Activated CD8-positive, alpha-beta memory T cell treated with anti-CD3 and anti-CD28 coated beads for 36 hours (primary cell): ENCODE results near the gene PNPLA2. TPM values are rescaled to one million over a fixed set of nuclear protein-coding genes. Genes with fewer than 3 reads are reported as not detected.

Experiments used
- CTCF ChIA-PET: fragments of 350-600 bp; sonication (Branson Sonifier 250); formaldehyde crosslinking; loops from one replicate; lab custom pipeline; 2021; ENCODE audit warnings: antibody characterized with exemption; lab: Charles Lee
- POLR2A ChIA-PET: fragments of 350-600 bp; sonication (Branson Sonifier 250); formaldehyde crosslinking; loops from one replicate; lab custom pipeline; 2021; ENCODE audit warnings: antibody characterized with exemption; lab: Charles Lee
- total RNA-seq, 2 experiments: library from RNA; stranded (reverse); gene quantifications; one replicate each; pipeline ENCODE4 v1.2.3, GENCODE V29; 2021

The PNPLA2 gene, protein sequence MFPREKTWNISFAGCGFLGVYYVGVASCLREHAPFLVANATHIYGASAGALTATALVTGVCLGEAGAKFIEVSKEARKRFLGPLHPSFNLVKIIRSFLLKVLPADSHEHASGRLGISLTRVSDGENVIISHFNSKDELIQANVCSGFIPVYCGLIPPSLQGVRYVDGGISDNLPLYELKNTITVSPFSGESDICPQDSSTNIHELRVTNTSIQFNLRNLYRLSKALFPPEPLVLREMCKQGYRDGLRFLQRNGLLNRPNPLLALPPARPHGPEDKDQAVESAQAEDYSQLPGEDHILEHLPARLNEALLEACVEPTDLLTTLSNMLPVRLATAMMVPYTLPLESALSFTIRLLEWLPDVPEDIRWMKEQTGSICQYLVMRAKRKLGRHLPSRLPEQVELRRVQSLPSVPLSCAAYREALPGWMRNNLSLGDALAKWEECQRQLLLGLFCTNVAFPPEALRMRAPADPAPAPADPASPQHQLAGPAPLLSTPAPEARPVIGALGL
- total RNA-seq, result 10 to 100 TPM; 38.5 to 44.3 TPM

DNA sequence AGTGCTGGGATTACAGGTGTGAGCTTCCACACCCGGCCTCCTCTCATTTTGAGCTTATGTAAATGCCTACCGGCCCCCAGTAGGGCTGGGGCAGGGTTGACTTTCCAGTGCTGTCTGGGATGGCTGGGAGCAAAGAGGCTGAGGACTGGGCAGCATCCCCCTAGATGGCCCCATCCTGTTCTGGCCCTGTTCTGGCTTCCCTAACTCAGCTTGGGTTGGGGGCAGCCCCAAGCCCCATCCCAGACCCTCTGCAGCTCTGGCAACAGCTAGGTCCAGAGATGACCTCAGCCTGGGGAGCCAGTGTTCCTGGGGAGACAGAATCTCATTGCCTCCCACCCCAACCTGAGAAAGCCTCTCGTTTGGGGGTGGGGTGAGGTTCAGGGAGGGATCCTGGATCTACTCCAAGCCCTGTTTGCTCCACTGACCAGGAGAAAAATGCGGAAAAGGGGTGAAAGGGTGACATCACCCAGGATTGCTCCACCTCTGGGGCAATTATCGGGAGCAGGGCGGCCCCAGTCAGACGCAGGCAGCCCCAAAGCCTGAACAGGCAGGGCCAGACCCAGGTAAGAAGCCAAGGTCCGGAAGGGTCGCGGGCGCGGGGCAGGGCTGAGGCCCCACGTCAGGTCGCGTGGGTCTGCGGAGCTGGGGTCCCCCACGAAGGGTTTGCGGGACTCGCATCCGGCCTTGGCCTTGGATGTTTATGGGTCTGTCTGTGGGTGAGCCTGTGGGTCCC lies at the start of gene PNPLA2:
TSS of gene PNPLA2 (plus strand) at position 519 of the 733 bp plus-strand sequence. CDS start 805 bp downstream, outside the sequence.
- ChIA-PET POLR2A (interaction anchor here (1.3 to 2.4 kb wide), 5 partner anchors 7 to 14 kb away, joined by 5 to 16 read pairs (median 11); partner anchors contain the start of genes CD151, CRACR2B and RPLP2), CTCF (interaction anchor here (0.7 to 1.5 kb wide), 3 partner anchors 8 to 10 kb away, joined by 3 to 6 read pairs (median 4); partner anchors contain the start of gene RPLP2)

DNA sequence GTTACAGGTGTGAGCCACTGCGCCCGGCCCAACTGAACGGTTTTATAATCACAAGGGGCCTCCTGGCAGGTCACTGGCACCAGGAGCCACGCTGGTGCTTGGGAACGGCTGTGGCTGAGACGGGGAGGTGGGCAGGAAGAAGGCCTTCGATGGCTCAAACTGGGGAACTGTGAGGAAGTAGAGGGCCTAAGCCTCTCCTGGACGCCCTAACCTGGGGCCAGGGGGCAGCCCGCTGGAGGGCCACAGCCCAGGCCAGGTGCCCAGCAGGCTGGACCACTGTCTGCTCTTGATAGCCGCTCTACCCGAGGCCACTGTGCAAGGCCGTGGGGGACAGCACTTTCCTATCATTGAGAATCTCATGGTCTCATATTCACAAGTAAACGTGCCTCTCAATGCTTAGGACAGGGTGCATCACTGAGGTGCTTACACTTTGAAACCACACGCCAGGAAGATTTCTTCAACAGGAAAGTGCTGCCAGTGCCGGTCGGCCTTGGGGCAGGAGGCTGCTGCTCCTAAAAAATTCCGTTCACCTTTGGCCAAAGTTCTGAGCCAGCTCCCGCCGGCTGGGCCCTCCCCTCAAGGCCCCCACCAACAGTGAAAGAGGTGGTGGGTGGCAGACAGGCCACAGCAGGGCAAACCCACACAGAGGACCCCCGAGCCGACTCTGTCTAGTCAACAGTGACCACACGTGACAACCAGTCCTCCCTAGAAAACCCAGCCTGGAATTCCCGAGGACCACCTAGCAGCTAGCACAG lies 48.6 kb upstream of the PNPLA2 start:
- ChIA-PET CTCF (no interaction called here), POLR2A (interaction anchor here (0.5 kb wide), 1 partner anchor 81 kb away, joined by 6 read pairs; no protein-coding TSS in a partner anchor)

DNA sequence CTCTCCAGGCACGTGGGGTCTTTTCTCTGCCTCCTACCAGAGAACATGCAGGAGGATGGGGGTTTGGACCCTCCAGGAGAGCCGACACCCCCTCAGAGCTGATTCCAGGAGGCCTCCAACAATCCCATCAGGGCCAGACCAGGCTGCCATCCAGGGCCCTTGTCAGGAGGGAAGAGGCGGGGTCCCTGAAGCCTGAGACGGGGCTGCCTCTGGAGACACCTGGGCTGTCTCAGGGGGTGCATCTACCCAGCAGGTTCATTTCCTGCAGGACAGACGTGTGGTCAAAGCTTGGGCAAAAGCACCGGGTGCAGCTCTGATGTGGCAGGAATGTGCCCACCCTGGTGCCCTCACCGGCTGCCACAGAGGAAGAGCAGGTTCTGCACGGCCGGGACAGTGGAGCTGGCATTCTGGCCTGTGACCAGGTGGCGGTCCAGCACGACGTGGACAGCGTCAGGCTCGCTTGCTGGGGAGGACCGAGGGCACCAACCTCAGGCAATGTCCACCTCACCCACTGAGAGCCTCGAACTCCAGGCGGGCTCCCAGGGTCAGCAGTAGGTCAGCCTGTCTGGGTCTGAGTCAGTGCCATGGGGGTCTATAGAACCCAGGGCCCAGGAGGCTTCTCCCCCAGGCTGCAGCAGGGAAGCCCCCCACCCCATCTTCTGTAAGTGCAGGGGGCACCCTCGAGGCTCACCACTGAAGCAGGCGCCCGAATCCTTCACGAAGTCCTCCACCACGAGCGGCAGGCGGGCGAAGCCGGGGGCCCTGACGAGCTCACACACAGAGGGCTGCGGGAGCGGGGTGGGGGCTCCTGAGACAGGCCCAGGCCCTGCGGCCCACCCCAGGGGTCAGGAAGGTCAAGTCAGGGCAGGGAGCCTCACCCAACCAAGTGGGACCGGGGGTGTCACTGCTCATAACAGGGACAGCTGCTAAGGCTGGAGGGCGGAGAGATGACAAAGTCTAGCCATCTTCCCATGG lies 47.8 kb upstream of the PNPLA2 start:
- CTCF ChIA-PET, result no interaction called here

DNA sequence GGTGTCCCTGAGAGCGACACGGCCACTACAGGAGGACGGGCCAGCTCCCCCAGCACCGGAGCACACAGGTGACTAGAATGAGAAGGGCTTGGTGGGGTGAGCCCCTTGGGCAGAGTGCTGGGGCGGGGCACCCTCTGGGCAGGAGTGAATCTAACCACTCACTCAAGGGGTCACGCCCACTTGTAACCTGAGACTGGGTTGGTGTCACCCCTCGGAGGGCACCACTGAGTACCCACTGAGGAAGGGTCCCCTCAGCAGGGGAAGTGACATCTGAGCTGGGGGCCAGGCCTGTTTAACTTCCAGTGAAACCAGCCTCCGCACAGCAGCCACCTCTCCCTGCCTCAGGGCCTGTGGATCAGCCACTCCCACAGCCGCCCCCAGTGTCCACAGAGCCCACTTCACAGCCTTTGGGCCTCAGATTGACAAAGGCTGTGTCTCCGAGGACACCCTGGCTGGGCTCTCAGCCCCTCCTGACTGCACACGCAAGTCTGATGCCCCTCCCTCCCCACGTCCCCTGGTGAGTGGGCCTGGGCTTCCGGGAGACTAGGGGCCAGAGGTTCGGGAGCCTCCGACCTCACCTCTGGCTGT lies 47.0 kb upstream of the PNPLA2 start:
- ChIA-PET CTCF (no interaction called here), POLR2A (no interaction called here)

More for the DNA sequence above, 47.8 kb upstream of the PNPLA2 start:
- POLR2A ChIA-PET, result interaction anchor here (0.5 kb wide), 1 partner anchor 82 kb away, joined by 6 read pairs; no protein-coding TSS in a partner anchor

DNA sequence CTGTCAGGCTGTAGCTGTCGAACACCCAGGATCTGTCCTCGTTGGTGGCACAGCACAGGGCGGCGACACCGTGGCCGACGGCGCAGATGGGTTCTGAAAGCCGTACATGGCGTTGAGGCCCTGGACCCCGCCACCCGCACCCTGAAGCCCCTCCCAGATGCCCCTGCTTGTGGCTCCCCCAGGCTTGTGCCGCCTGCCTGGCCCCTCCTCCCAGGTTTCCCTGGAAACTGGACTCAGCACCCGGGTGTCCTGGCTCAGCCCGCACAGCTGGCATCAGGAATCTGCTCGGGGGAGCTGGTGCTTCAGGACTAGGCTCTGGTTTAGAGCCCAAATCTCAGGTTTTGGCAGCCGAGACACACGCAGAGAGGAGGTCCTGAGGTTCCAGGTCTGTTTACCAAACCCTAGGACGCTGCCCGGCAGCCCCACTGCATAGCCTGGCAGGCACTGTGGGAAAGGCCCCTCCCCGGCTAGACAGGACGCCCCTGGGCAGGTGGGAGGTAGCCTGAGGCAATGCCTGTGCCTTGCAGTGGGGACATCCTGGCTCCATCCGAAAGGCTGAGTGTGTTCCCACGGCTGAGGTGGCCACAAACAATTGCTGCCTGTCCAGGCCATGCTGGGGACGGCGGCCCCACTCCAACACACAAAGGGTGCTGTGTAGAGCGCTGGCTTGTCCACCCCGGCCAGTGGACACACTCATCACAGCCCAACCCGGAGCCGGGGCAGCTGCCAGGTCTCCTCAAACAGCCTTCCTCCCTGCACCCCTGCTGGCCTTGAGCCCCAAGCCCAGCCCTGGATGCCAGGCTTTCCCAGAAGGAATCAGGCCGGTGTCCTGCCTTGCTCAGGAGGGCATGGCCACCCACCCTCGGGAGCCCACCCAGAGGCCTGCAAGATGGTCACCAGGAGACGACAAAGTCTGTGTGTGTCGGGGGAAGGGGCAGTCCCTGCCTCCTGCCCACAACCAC lies 46.0 kb upstream of the PNPLA2 start:
- ChIA-PET POLR2A (no interaction called here), CTCF (no interaction called here)

DNA sequence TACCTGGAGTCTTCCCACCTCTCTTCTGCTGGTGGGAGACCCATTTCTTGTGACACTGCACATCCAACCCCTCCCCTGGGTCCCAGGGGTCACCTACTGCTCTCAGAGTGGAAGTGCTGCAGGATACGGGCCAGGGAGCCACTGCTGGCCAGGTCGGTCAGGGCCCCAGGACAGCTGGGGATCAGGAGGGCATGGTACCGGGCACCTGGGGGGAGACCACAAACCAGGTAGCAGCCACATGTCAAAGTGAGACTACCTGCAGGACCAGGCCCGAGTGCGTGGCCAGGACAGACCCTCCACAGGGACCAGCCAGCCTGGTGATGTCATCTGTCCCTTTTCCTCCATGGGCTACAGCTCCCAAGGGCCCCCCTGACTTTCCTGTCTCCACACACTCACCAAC lies 45.3 kb upstream of the PNPLA2 start:
- ChIA-PET POLR2A (no interaction called here), CTCF (no interaction called here)

DNA sequence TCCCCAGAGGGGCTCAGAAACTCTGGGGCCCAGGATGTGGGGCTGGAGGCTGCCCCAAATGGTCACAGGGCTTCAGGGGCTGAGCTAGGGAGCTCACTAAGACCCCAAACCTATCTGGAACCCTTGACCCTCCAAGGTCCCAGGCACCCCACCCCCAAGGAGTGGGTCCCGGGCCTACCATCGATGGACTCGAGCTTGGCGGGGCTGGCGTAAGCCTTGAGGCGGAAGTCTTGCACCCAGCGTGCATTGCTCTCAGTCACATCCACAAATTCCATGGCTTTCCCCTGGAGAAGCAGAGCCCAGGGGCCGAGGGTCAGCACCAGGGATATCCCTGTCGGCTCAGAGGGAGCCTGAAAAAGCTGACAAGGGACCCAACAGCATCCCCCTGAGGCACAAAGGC lies 44.9 kb upstream of the PNPLA2 start:
- ChIA-PET POLR2A (no interaction called here), CTCF (no interaction called here)

DNA sequence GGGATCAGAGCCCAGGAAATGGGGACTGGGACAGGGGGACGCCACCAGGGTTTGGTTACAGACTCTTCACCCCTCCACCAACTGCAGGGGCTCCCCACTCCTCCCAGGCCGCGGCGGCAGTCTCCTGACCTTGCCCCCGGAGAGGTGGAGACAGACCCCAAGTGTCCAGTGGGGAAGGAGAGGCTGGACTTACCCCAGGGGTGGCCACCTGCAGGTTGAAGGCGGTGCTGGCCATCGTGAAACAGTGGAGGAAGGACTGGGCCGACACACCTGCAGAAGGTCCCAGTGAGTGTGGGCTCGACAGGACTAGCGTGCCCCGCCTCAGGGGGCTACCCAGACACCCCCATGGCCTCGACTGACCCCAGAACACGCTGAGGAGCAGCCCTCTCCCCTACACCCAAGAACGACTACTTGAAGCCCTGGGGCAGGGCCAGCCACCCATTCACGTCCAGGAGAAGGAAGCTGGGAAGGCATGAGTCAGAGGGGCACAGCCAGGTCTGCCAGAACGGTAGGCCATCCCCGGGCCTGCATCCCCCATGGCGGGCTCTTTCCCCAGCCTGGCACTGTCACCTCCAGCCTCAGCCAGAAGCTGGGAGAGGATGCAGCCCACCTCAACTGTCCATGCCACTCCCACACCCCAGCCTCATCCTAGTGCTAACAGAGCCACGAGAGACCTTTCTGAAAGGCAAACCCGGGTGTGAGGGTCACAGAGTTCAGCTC lies 43.7 kb upstream of the PNPLA2 start:
- CTCF ChIA-PET, result interaction anchor here (0.6 to 1.4 kb wide), 8 partner anchors 9 to 64 kb away, joined by 3 to 4 read pairs (median 3); no protein-coding TSS in a partner anchor

DNA sequence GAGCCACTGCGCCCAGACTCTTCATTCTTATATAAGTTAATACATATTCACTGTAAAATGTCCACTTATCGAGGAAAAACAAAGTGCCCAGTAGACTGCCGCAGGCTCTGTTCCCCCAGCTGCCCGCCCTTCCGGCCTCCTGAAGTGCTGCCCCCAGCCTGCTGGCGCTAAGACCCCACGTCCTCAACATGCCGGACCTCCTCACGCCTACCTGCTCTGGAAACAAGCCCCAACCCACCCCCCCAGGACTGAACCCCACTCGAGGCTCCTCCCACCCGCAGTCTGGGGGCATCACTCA lies 42.5 kb upstream of the PNPLA2 start:
- CTCF ChIA-PET, result interaction anchor here (1.2 to 2.4 kb wide), 3 partner anchors 18 to 51 kb away, joined by 3 to 10 read pairs (median 4); partner anchors contain the start of gene SLC25A22
- POLR2A ChIA-PET, result interaction anchor here (0.8 to 1.4 kb wide), 2 partner anchors 50 to 160 kb away, joined by 3 to 5 read pairs; no protein-coding TSS in a partner anchor

More for the DNA sequence above, 43.7 kb upstream of the PNPLA2 start:
- POLR2A ChIA-PET, result interaction anchor here (1.0 kb wide), 1 partner anchor 15 kb away, joined by 3 read pairs; the partner anchor contains the start of gene CEND1

DNA sequence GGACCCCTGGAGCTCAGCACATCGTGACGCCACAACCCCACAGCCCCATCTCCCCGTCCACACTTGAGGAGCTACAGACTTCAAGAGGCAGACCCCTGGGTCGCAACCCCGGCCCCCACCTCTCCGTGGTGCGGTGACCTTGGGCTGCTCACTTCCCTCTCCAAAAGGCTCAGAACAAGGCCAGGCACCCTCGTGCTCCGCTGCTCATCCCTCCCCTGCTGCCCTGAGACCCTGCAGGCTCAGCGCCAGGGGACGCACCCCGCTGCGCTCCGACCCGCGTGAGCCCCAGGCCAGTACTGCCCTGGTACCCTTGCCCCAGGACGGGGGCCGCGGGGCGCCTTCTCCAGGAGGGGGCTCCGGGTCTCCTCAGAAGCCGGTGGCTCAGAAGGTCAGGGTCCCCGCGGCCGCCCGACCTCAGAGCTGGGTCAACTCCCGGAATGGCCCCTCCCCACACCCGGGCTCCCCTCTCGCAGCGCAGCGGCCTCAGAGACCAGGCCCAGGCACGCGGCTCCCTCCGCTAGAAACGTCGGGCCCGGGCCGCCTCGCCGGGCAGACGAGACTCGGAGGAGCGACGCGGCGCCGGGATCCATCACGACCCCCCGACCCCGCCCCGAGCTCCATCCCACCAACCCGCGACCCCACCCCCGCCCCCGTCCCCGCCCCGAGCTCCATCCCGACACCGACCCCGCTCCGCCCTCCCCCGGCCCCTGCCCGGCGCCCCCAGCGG lies 42.0 kb upstream of the PNPLA2 start:
- CTCF ChIA-PET, result interaction anchor here (1.4 to 2.4 kb wide), 3 partner anchors 19 to 29 kb away, joined by 4 to 10 read pairs (median 7); partner anchors contain the start of genes SLC25A22 and TALDO1
- POLR2A ChIA-PET, result interaction anchor here (0.8 to 1.5 kb wide), 6 partner anchors 11 to 160 kb away, joined by 3 to 6 read pairs (median 4); partner anchors contain the start of genes CEND1 and RPLP2

DNA sequence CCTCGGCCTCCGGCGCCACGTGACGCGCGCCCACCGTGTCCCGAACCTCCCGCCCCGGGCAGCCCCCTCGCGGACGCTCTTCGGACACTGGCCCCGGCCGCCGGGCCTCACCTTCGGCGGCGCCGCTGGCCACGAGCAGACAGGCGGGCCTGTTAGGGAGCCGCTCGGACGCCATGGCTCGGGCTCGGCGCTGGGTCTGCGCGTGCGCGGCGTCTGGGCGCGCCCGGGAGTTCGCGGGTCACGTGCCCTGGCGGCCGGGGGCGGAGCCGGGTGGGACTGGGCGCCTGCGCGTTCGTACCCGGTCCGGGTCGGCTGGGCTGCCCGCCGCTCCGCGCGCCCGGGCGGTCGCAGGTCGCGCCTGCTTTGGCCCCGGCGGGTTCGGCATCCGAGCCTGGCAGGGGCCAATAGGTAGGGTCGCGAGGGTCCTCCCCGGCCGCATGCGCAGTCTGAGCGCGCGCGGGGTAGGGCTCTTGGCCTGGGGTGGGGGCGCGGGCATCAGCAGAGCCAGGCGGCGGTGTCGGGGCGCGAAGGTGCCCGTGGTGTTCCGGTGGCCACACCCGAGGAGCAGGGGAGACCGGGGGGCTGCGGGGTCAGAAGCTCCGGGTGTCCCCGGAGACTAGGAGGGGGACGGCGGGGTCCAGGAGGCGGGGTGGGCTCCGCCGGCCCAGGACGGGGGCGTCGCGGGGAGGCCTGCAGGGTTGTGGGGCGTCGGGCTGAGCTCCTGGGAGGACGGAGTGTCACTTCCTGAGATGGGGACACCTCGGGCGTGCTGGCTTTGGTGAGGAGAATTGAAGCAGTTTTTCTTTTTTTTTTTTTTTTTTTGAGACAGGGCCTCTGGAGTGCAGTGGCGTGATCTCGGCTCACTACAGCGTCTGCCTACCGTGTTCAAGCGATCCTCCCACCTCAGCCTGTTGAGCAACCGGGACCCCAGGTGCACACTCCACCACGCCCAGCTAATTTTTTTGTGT lies 41.1 kb upstream of the PNPLA2 start, which contains the start of gene GATD1:
TSS of gene GATD1 (minus strand) at position 200 of the 968 bp plus-strand sequence. CDS start at position 175, 25 bp downstream.
- CTCF ChIA-PET, result interaction anchor here (0.7 to 2.4 kb wide), 5 partner anchors 11 to 210 kb away, joined by 3 to 10 read pairs (median 3); partner anchors contain the start of genes SLC25A22 and TALDO1

DNA sequence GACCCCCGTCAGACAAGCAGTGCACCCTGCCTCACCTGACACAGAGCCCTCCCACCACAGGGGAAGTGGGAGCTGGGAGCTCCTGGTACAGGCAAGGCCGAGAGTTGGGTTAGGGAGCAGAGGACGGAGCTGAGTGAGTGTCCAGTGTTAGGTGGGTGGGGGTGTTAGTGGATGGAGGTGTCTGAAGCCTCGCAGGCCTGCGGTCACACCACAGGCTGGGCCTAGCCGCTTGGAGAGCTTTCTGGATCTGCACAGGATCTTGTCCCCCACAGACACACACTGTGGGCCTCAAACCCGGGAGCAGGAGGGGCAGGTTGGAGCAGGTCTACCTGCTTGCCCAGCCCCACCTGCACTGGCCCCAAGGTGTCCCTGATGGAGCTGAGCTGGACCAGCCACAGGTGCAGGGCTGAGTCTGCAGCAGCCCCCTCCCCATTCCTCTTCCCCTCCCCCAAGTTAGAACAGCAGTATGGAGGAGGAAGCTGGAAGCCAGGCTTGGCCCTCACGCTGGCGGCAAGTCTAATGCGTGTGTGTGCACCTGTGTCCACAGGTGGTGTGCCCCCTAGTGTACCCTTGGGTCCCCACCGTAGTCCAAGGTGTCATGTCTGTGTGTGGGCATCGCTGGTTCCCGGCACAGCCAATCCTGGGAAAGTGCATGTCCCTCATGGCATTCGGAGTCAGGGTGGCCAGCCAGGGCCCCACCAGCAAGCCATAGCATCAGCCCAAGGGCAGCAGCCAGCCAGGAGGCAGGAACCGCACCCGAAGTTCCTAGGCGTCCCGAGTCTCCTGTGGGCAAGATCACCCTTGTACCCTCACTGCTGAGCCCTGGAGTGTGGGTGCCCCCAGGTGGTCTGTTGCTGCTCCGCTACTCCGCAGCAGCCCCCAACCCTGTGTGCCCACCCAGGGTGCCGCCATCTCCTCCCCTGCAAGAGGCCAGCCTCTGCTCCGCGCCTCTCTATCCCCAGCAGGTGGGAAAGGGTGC lies 39.4 kb upstream of the PNPLA2 start:
- POLR2A ChIA-PET, result no interaction called here
- CTCF ChIA-PET, result interaction anchor here (1.5 kb wide), 2 partner anchors 10 to 53 kb away, joined by 3 read pairs; no protein-coding TSS in a partner anchor

More for the DNA sequence above, 41.1 kb upstream of the PNPLA2 start, which contains the start of gene GATD1:
- POLR2A ChIA-PET, result interaction anchor here (0.7 to 1.5 kb wide), 10 partner anchors 9 to 1143 kb away, joined by 3 to 6 read pairs (median 4); partner anchors contain the start of genes CEND1 and RPLP2
